Activated B cell treated with CpG ODN at 0.5 μM for 24 hours (primary cell): ENCODE data around the gene OSTN. TPM values are rescaled to one million over a fixed set of nuclear protein-coding genes. Genes with fewer than 3 reads are reported as not detected.

ENCODE experiments used
- ATAC-seq: fragments of 200-7000 bp; cut with Tn5 transposase; one replicate; pipeline ENCODE4 v1.10.0; 2021; ENCODE audit warnings: low read depth, mild to moderate bottlenecking, moderate library complexity
- CTCF ChIA-PET: fragments of 350-600 bp; sonication (Branson Sonifier 250); formaldehyde crosslinking; loops from one replicate; lab custom pipeline; 2021; ENCODE audit warnings: antibody characterized with exemption; lab: Charles Lee
- POLR2A ChIA-PET: fragments of 350-600 bp; sonication (Branson Sonifier 250); formaldehyde crosslinking; loops from one replicate; lab custom pipeline; 2021; ENCODE audit warnings: antibody characterized with exemption; lab: Charles Lee
- DNase-seq: peaks from one replicate; pipeline ENCODE4 v3.0.0; 2022
- H3K27ac Mint-ChIP-seq: one replicate; pipeline ENCODE4 v1.8.0; 2020; ENCODE audit warnings: mixed read lengths
- H3K27me3 Mint-ChIP-seq: one replicate; pipeline ENCODE4 v1.8.0; 2021; ENCODE audit warnings: mixed read lengths
- H3K36me3 Mint-ChIP-seq: one replicate; pipeline ENCODE4 v1.8.0; 2021; ENCODE audit warnings: low read depth, mixed read lengths
- H3K4me1 Mint-ChIP-seq: one replicate; pipeline ENCODE4 v1.8.0; 2021; ENCODE audit warnings: mixed read lengths
- H3K4me3 Mint-ChIP-seq: one replicate; pipeline ENCODE4 v1.8.0; 2020; ENCODE audit warnings: mild to moderate bottlenecking, mixed read lengths
- H3K9me3 Mint-ChIP-seq: one replicate; pipeline ENCODE4 v1.8.0; 2020; ENCODE audit warnings: mixed read lengths
- CTCF ChIP-seq: fragments of 200-600 bp; IDR thresholded peaks from one replicate; pipeline ENCODE4 v1.8.0; 2022; ENCODE audit warnings: antibody characterized with exemption, mild to moderate bottlenecking
- intact Hi-C: fragments of 100-400 bp; cut with micrococcal nuclease; formaldehyde crosslinking; loops from one replicate; pipeline ENCODE4 v1.15.1; 2024
- total RNA-seq: library from RNA; stranded (reverse); gene quantifications from 2 replicates; pipeline ENCODE4 v1.2.3, GENCODE V29; 2022

OSTN gene
- total RNA-seq, 1 donor from 2014 or later: not detected

DNA sequence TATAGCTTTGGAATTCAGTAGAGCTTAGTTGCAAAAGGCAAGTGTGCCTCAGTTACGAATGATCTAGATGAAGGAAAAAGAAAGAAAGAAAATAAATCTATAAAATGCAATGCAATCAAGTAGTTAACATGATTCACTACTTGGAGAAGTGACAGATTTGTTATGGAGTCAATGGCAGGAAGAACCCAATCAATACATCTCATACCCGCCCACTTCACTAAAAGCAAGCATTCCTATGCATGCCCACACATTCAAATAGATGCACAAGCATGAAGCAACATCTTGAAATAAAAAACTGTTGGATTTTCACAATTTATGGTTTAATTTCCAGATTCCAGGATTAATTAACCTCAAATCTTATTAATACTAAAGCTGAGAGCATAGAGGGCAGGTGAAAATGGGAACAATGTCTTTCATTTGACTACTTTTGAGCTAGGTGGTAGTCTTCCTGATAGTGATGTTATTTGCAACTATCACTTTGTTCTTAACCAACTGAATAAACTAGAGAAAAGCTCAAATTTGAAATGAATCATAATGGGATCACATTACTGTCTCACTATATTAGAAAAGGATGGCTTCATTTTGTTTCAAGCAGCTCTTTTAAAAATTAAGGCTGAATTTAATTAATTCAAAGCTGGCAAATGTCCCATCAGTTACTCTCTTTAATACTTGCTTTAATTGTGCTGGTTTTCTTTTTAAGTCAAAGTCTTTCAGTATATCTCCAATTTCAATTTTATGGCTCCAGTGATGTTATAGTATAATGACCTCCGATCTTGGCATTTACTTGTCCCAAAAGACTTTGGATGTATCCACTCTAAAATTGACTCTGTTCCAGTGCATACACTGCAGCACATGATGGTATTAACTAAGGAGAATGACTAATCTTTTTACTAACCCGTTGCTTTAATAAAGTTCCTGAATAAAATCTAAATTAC, 83.5 kb downstream of the OSTN start:
- Mint-ChIP-seq H3K27ac (no peak overlapping the region), H3K4me1 (peaks cover 15% of the 10 kb centered on the region), H3K27me3 (no peaks in the 10 kb centered on the region), H3K4me3 (no peak overlapping the region), H3K9me3 (peaks cover 7% of the 10 kb centered on the region), H3K36me3 (no peaks in the 10 kb centered on the region)
- POLR2A ChIA-PET: interaction anchor here (1.0 to 4.3 kb wide), 3 partner anchors 10 to 47 kb away, joined by 4 to 25 read pairs (median 5); partner anchors contain the start of gene CCDC50
- CTCF ChIA-PET: interaction anchor here (0.8 kb wide), 1 partner anchor 14 kb away, joined by 3 read pairs; no protein-coding TSS in a partner anchor
- no peak for TF ChIP-seq CTCF
- DNase-seq (no peak), ATAC-seq (no peak)
- intact Hi-C loops: no loop called here

DNA sequence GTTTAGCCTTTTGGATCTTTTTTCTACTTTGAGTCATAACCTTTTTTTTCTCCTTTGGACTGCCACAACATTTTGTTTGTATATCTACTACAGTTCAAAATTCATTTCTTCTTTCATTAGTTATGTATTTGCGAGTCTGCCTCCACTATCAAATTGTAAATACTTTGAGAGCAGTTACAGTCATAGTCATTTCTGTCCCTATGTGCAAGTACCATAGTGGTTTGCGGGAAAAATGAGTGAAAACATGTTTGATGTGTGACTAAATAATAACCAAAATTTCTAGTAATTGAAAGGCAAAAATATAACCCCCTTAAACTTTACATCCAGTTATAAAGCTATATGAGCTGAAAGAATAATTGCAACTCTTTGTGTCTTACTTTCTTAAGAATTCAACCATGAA, 84.4 kb downstream of the OSTN start:
- intact Hi-C loops: no loop called here
- no peaks in the 10 kb centered on the region for H3K36me3 Mint-ChIP-seq
- H3K4me1 Mint-ChIP-seq: peaks cover 15% of the 10 kb centered on the region
- POLR2A ChIA-PET: interaction anchor here (1.4 to 4.3 kb wide), 2 partner anchors 9 to 13 kb away, joined by 5 to 25 read pairs; no protein-coding TSS in a partner anchor
- CTCF ChIA-PET: no interaction called here
- ATAC-seq (no peak), DNase-seq (no peak)
- no peaks in the 10 kb centered on the region for H3K27me3 Mint-ChIP-seq
- H3K4me3 Mint-ChIP-seq: no peak overlapping the region
- peaks cover 7% of the 10 kb centered on the region for H3K9me3 Mint-ChIP-seq
- no peak for TF ChIP-seq CTCF
- H3K27ac Mint-ChIP-seq: no peak overlapping the region

DNA sequence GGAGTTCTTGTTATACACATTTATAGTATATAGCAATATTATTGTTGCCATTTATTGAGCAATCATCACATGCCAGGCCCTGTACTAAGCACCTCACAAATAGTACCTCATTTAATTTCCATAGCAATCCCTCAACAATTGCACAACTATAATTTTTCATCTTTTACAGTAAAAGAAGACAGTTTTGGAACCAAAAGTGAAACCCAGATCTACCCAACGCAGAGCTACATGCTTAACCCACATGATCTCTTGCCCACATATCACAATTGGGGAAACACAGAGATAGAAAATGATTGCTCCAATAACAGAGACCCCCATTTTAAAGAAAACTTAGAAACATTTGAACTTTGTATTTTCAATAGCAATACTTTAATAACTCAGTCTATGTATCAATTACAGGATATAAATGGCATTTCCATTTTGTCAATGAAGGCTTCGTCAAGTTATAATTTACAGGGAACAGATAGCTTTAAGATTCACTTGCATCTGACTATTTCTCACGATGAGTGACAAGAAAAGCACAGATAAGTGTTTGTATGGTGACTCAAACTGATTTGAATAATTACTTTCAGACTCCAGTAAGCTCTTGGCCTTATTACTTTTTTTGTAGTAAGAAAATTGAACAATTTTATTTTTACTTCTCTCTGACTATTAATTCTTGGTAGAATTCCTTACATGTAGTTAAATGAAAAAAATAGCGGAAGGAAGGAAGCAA, 91.4 kb downstream of the OSTN start:
- peaks cover 4% of the 10 kb centered on the region for H3K9me3 Mint-ChIP-seq
- H3K36me3 Mint-ChIP-seq: no peaks in the 10 kb centered on the region
- peak; percentile 82 for ATAC-seq
- intact Hi-C loops: loop anchor here (1.0 kb wide), 1 partner anchor 11 kb away; no protein-coding TSS in a partner anchor
- H3K27ac Mint-ChIP-seq: peak overlapping the region; percentile 96
- peak overlapping the region; percentile 74 for H3K4me3 Mint-ChIP-seq
- DNase-seq: no peak
- no peaks in the 10 kb centered on the region for H3K27me3 Mint-ChIP-seq
- peaks cover 40% of the 10 kb centered on the region for H3K4me1 Mint-ChIP-seq
- POLR2A ChIA-PET: interaction anchor here (0.6 to 3.0 kb wide), 9 partner anchors 10 to 65 kb away, joined by 3 to 16 read pairs (median 4); partner anchors contain the start of gene CCDC50
- TF ChIP-seq CTCF: no peak
- CTCF ChIA-PET: interaction anchor here (0.8 kb wide), 1 partner anchor 47 kb away, joined by 3 read pairs; no protein-coding TSS in a partner anchor

- Mint-ChIP-seq H3K36me3 (no peaks in the 10 kb centered on the region), H3K4me1 (peaks cover 40% of the 10 kb centered on the region), H3K9me3 (no peaks in the 10 kb centered on the region), H3K4me3 (peak overlapping the region; percentile 50), H3K27me3 (no peaks in the 10 kb centered on the region), H3K27ac (peak overlapping the region; percentile 81)
- DNase-seq (no peak), ATAC-seq (no peak)
- intact Hi-C loops: no loop called here
- POLR2A ChIA-PET: interaction anchor here (0.6 to 3.0 kb wide), 8 partner anchors 9 to 47 kb away, joined by 3 to 16 read pairs (median 4); partner anchors contain the start of gene CCDC50
- CTCF ChIA-PET: interaction anchor here (0.6 kb wide), 1 partner anchor 38 kb away, joined by 3 read pairs; the partner anchor contains the start of gene UTS2B
- no peak for TF ChIP-seq CTCF
Observed at GRCh38 chr3:191292243-191293015, 93.4 kb downstream of the OSTN start.
